NB4 (cell line): Measurements from ENCODE around the gene PPME1.

Experiments used
- DNase-seq: peaks from one replicate; pipeline ENCODE4 v3.0.0; 2010; ENCODE audit warnings: low read depth
- H3K4me3 ChIP-seq: one replicate; pipeline ENCODE4 v1.5.1; 2011; ENCODE audit warnings: mild to moderate bottlenecking, low read depth, low read length, moderate library complexity
- CTCF ChIP-seq: IDR thresholded peaks from one replicate; pipeline ENCODE4 v1.5.1; 2012; ENCODE audit warnings: low read depth, low read length
- MAX ChIP-seq: IDR thresholded peaks from 2 replicates; pipeline ENCODE4 v1.6.1; 2011; ENCODE audit warnings: low read depth, low read length
- MYC ChIP-seq: IDR thresholded peaks from 2 replicates; pipeline ENCODE4 v1.6.1; 2011; ENCODE audit warnings: low read depth, low read length
- POLR2A ChIP-seq: IDR thresholded peaks from 2 replicates; pipeline ENCODE4 v1.6.1; 2011; ENCODE audit warnings: mild to moderate bottlenecking; ENCODE audit not compliant: insufficient read length; ENCODE audit errors: extremely low read depth

PPME1 gene

GRCh38 chr11:74299015-74299414 lies 127.9 kb downstream of the PPME1 start:
- TF ChIP-seq MAX = no peak
- TF ChIP-seq POLR2A = no peak
- no peak for TF ChIP-seq MYC
- TF ChIP-seq CTCF = no peak
- no peak for DNase-seq
- H3K4me3 ChIP-seq = no peak overlapping the region
